NCI-H146 treated with DMSO at 0.1 percent for 48 hours (cell line): Measurements from ENCODE around the gene ZNF775.
A peak's percentile ranks its signal among the peaks of the same experiment; 100 is the strongest.

Experiments
- DNase-seq: peaks from one replicate; lab custom pipeline; 2025; ENCODE audit not compliant: unreplicated experiment; lab: John Stamatoyannopoulos, UW

ZNF775 gene

DNA sequence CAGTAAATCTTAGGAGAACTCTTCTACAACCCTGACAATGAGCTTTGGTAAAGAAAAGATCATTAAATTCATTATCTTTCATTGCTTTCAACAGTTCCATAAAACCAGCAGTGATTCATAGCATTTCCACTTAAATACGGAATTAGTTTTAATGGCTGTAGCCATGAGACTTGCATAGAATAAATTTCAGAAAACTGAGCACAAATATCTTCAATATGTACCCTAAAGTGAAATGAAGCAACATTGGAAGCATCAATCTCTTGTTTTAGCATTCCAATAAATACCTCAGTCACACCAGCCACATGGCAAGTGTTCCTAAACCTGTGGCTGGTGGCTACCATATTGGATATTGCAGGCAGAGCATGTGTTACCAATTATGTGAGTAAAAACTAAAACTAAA is 34.1 kb upstream of the ZNF775 start:
- no peak for DNase-seq

DNA sequence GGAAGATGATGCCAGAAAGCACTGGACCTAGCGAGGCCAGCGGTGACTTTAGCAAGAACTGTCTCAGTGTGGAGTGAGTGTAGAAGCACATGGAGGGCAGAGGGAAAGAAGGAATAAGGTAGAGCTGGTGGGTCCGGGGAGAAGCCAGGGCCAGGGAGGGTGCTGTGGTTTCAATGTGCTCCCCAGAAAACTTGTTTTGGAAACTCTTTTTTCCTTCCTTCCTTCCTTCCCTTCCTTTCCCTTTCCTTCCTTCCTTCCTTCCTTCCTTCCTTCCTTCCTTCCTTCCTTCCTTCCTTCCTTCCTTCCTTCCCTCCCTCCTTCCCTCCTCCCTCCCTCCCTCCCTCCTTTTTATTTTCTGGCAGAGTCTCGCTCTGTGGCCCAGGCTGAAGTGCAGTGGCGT is 32.2 kb upstream of the ZNF775 start:
- DNase-seq, result no peak

DNA sequence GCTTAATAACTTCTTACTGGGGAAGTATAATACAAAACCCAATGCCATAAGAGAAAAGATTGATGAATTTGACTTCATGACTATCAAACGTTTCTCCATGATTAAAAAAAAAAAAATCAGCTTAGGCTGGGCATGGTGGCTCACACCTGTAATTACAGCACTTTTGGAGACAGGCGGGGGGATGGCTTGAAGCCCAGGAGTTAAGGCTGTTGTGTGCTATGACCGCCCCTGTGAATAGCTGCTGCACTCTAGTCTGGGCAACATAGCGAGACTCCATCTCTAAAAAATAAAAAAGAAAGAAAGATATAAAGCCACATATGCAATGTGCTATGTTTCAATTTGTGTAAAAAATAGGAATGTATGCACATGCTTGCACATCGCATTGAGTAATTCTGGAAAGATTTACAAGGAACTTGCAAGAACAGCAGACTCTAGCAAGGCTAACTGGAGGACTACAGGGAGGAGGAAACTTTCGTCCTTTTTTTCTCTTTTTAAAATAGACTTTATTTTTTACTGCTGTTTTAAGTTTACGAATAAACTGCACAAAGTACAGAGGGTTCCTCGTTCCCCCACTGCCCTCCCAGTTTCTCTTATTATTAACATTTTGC is 27.4 kb upstream of the ZNF775 start:
- DNase-seq, result no peak

DNA sequence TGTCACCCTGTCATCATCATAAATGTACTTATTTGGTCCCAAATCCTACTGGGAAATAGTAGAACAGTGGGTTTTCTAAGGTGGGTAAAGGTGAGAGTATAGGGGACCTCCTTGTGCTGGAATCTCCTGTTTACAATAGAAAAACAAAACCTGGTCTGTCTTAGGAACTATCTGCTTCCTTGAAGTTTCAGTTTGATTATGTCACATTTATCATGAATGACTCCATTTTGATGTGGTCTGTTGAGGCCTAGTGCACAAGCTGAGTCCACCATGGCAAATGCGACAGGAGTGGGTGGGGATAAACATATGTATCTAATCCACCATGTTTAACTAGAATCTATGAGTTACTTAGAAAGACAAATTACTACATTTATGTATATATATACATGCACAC is 23.5 kb upstream of the ZNF775 start:
- DNase-seq, result no peak

DNA sequence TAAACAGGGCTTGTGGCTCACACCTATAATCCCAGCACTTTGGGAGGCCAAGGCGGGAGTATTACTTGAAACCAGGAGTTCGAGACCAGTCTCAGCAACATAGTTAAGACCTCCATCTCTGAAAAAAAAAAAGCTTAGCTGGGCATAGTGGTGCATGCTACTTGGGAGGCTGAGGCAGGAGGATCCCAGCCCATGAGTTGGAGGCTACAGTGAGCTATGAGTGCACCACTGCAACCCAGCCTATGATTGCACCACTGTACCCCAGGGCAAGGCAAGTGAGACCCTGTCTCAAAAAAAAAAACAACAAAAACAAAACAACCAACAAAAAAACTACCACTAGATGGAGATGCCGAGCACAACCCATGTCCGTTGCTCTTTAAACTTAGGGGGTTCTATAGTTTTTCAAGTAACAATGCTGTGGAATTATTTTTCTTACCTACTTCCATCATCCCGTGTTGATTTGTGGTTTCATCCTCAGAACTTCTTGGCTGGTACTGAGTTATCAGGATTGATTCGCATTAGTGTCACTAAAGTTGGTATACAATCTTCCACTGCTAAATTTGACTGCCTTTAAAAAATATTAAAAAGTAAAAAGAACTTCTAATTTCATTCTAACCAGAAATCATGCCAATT is 22.7 kb upstream of the ZNF775 start:
- no peak for DNase-seq

DNA sequence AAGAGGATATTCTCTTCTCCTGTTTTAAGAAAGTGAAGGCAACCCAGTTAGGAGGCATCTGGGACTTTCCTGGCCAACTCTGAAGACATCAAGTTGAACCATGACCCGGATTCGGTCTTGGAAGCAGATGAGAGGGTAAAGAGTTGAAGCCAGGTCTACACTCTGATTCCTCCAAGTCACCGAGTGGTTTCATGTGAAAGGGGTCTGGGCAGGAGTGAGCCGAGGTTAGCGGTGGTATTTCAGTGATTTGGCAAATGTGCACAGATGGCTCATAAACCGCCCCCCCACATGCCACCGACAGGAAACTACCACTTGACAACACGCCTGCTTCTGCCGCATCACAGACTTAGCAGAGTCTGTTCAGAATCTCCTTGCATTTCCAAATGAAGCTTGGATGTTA is 21.9 kb upstream of the ZNF775 start:
- DNase-seq, result no peak

DNA sequence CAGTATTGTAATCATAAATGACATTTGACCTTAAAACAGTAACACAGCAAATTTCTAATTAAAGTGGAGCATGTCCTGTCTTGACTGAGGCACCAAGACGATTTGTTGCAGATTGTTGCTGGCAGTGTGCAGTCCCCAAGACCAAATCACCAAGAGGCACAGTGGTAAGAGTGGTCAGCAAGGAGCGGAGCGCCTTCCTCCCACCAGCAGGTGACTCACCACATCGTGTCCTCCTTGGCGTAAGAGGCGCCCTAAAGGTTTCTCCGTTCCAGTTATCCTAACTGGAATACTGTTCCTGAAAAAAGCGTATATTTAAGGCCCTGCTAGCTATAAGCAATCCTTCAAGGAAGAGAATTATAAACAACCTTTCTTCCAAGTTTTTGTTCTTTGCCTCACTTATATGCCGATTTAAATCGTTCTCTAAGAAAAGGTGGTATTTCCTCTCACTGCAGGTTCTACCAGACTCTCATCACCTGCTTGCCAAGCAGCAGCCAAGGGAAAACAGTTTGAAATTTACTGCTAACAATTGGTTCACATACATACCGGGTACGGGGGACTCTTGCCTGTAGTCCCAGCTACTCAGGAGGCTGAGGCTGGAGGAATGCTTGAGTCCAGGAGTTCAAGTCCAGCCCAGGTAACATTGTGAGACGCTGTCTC is 21.2 kb upstream of the ZNF775 start:
- no peak for DNase-seq

DNA sequence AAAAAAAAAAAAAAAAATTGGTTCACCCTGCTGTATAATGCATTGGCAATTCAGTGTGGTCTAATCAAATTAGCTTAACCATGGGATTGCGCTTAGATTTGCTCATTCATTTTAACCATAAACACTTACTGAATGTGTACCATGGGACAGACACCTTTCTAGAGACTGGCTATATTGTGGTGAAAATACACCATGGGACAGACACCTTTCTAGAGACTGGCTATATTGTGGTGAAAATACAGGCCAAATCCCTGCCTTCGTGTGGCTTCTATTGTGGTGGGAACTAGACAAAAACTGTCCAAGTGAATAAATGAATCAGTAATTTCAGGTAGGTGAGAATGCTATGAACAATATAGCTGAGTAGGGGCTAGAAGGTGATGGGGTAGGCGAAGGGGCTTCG is 20.7 kb upstream of the ZNF775 start:
- DNase-seq, result no peak

DNA sequence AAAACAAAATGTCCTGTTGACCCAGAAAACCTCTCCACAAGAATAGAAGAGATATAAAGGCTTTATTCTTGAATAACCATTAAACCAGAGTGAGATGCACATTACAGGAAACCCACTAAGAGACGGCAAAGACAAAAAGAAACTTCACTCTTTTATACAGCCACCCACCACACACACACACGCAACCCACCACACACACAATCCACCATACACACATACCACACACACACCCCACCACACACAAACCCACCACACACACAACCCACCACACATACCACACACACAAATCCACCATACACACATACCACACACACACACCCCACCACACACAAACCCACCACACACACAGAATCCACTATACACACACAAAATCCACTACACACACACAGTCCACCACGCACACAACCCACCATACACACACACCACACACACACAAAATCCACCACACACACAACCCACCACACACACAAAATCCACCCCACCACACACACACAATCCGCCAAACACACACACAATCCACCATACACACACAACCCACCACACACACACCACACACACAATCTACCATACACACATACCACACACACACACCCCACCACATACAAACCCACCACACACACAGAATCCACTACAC is 20.0 kb upstream of the ZNF775 start:
- no peak for DNase-seq

DNA sequence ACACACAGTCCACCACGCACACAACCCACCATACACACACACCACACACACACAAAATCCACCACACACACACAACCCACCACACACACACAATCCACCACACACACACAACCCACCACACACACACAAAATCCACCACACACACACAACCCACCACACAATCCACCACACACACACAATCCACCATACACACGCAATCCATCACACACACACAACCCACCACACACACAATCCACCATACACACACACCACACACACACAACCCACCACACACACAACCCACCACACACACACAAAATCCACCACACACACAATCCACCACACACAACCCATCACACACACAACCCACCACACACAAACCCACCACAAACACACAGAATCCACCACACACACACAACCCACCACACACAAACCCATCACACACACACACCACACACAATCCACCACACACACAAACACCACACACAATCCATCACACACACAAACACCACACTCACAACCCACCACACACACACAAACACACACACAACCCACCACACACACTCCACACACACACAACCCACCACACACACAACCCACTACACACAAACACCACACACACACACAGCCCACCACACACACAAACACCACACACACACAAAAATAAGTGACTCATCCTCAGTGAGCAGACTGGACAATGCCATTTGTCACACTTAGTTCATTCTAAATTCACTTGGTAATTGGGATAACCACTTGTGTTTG is 19.3 kb upstream of the ZNF775 start:
- DNase-seq, result no peak

DNA sequence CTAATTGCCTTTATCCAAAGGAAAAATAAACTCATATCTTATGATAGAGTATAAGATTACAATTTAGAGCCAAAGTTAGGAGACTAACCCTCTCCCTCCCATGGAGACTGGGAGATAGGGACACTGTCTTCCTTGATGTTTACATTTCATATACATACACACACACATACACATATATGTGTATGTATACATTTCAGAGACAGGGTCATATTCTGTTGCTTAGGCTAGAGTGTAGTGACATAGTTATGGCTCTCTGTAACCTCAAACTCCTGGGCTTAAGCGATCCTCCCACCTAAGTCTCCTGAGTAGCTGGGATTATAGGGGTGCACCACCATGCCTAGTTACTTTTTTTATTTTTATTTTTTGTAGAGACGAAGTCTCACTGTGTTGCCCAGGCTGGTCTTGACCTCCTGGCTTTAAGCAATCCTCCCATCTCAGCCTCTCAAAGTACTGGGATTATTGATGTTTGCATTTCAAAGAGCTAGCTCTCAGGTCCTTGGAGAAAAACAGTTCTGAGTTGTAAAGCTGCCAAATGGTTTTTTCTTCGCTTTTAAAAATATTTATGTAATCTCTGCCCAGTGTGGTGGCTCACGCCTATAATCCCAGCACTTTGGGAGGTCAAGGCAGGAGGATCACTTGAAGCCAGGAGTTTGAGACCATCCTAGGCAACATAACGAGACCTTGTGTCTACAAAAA is 18.6 kb upstream of the ZNF775 start:
- no peak for DNase-seq

DNA sequence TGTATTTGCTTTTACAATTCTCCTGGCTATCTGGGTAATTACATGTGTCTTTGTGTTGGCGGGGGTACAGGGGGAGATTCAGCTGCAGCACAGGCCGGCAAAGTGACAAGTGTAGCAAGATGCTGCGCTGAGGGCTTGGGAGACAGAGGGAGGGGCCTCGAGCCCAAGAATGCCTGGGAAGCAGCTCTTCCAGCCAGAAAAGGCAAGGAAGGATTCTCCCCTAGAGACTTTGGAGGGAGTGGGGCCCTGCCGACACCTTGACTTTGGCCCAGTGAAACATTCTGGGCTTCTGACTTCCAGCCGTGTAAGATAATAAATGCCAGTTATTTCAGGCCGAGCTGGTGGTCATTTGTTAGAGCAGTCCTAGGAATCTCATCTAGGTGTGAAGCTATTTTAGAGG is 17.7 kb upstream of the ZNF775 start:
- DNase-seq, result no peak

DNA sequence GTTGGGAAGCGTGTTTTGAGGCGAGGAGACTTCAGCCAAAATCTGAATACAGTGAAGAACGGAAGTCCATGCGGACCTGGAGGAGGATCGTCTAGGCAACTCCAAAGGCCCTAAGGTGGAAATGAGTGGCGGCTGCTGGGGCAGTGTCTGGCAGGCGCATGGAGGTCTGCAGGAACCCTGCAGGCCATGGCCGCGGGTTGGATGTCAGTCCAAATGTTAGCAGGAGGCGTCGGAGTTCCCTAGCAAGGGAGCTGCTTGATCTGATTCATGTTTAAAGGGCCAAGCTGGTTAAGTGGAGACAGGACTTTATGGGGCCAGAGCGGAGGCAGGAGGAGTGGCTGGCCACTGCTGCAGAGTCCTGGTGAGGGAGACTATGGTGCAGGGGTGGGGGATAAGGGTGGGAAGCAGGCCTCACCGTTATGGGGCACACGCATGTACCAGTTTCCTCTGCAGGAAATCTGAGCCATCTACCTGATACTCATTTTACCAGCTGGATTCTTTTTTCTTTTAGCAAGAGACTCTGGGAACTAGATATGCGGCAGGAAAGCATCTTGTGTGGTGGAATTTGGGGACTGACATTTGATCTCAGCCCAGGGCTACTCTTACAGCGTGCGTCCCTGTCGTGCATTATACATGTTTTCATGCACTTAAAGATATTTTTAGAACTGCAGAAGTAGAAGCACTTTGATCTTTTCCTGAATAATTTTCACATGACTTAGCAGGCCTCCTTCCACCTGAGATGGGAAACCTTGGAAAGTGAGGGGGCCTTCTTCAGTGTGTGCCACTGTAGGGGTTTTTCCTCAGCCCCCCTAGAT is 17.1 kb upstream of the ZNF775 start:
- DNase-seq, result no peak

DNA sequence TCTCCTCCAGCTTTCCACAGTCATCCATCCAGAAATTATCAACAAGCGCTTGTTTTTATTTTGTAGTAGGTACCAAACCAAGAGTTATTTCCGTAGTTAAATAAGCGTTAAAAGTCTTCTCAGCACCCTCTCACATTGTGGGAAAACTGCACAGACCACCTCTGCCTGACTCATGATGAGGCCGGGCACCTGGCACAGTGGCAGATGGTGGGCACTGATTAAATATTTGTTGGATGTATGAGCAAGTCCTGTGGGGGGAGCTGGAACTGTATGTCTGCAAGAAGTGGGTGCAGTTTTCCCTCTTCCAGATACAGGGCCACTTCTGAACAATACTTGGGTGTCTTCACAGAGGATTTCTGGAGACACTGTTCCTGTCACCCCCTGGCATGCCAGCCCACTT is 15.8 kb upstream of the ZNF775 start:
- no peak for DNase-seq

DNA sequence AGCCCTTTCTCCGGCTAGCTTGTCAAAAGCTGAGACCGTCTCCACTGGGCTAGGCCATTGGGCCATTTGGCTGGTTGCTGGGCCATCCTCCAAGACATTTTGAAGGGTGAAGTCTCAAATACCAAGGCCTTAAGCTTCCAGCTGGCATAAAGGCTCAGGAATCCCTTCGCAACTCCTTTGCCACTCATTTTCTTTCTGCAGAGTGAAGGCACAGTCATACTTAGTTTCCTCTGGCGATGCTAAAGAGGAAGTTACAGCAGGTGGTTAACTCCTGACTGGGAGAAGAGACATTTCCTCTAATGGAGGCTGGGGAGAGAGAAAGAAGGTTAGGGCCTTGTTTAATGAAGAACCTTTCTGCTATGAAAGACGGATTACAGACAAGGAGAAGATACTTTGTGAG is 15.3 kb upstream of the ZNF775 start:
- no peak for DNase-seq

DNA sequence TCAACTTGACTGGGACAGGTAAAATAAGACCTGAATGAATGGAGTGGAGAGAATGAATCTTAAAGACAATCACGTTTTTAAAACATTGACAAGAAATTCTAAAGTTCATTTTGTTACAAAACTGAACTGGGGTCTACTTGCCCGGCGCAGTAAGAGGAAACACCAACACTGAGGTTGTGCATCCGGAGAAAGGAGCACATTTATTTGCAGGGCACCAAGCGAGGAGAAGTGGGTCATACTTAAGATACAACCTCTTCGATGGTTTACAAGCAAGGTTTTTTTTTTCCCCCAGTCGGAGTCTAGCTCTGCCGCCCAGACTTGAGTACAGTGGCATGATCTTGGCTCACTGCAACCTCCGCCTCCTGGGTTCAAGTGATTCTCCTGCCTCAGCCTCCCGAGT is 13.9 kb upstream of the ZNF775 start:
- DNase-seq, result no peak

DNA sequence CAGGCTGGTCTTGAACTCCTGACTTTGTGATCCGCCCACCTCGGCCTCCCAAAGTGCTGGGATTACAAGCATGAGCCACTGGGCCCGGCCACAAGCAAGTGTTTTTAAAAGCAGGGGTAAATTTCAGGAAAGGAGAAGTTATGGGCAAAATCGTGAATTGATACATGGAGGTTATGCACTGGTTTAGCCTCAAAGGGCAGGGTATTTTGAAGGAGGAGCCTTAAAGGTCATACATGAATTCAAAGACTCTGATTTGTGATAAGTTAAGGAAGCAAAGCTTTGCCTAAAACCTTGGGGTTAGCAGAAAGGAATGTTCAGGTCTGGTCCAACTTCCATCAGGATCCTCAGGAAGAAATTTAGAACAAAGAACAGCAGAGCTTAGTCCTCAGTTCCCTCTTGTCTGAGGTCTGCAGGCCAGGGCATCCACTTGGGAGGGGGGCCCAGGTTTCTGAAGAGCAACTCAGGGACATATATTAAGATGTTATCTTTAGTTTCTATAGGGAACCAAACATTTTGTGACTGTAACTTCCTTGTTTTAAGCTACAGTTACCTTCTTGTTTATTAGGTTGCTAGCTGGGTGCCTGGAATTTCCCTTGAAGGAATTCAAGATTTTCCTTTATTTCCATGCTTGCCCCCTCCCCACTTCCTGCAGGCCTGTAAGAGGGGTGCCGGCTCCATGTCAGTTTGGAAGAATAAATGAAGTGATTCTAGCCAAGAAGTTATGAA is 13.3 kb upstream of the ZNF775 start:
- no peak for DNase-seq

DNA sequence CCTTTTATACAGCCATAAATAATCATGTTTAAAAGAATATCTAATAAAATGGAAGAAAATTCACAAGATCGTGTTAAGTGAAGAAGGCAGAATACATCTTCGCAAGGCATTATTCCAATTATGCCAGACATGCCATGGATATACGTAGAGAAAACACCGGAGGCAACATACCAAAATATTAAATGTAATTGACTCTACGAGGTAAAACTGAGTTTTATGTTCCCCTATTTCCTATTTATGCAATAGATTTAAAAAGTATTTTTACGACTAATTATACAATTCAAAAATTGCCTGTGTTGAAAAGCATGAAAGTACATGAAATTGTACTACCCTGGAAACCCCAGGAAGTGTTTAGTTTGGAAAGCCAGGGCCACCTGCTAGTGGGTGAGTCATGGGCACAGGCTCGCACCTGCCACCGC is 11.4 kb upstream of the ZNF775 start:
- peak; percentile 83 for DNase-seq

DNA sequence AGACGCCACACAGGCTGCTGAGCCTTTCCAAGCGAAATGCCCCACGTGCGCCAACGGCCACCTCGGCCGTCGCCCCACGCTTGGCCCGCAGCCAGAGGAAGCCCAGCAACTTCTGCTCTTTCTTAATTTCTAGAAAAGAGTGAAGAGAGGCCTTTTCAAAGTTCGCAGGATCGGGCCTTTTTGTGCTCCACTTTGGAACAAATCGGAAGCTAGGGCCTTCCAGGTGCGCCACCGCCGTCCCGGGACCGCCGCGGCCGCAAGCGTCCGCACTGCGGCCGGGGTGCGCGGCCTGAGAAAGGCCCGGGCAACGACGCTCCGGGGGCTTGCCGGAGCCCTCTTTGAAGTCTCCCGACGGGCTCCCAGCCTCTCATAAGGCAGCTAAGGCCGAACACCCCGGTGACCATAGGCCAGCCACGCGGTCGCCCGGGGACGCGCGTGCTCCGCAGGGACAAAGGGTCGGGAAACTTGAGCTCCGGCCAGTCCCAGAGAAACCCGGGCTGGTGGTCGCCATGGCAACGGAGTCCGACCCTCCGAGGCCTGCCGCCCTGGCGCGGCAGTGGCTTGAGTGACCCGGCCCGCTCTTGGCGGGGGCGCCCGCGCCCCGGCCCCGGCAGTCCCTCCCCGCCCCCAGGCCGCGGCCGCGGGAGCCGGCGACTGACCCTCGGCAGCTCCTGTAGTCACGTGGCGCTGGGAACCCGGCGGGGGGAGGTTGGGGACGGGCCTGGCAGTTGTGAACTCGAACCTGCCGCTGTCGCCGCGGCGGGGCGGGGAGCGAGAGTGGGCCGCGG is 10.8 kb upstream of the ZNF775 start, which contains the start of gene REPIN1:
REPIN1 (plus strand) TSS at position 727 of the 788 bp plus-strand sequence. CDS start 890 bp downstream, outside the sequence.
- DNase-seq, result peak; percentile 57
